Lower leg skin (tissue), 4 donors: Measurements from ENCODE around the gene TFCP2. TPM values are rescaled to one million over a fixed set of nuclear protein-coding genes. Genes with fewer than 3 reads are reported as not detected.

ENCODE experiments used
- DNase-seq, 2 donors: peaks; one replicate each; pipeline ENCODE4 v3.0.0-alpha.2; 2019; ENCODE audit warnings: low spot score in 2 of 2
- H3K4me3 ChIP-seq: fragments of 200-600 bp; sonication (generic); 2 replicates; pipeline ENCODE4 v1.5.1; 2017; ENCODE audit warnings: mild to moderate bottlenecking, low read depth; ENCODE audit not compliant: poor library complexity, severe bottlenecking
- CTCF ChIP-seq, 3 donors: fragments of 450-650 bp; IDR thresholded peaks; one replicate each; pipeline ENCODE4 v1.5.1; 2016; ENCODE audit warnings: antibody characterized with exemption in 3 of 3, mild to moderate bottlenecking in 3 of 3, moderate library complexity in 2 of 3
- POLR2A ChIP-seq, 2 donors: fragments of 450-650 bp; IDR thresholded peaks; one replicate each; pipeline ENCODE4 v1.6.1; 2016 to 2017; ENCODE audit warnings: antibody characterized with exemption in 2 of 2, mild to moderate bottlenecking in 1 of 2, moderate library complexity in 1 of 2
- WGBS, 2 donors: methylation state at CpG; one replicate each; pipeline ENCODE4 v1.1.5; 2018; 5-methylcytosine and 5-hydroxymethylcytosine counted together
- intact Hi-C: fragments of 100-400 bp; cut with DNase I; formaldehyde crosslinking; loops from one replicate; pipeline ENCODE4 v1.15.0; 2023; ENCODE audit warnings: low total_unique reads
- total RNA-seq, 4 donors: library from RNA; depleted of rRNA; stranded (reverse); fragments of >200 nt; gene quantifications; one replicate each; pipeline ENCODE4 v1.1.0, GENCODE V29; 2016

The TFCP2 gene
- total RNA-seq, 4 donors from 2014 or later, result 14.9 to 17.7 (median 17.1) TPM

GRCh38 chr12:51160814-51161459 is 12.0 kb downstream of the TFCP2 start:
- no peak for DNase-seq
- TF ChIP-seq CTCF (IDR thresholded peaks at IDR 0.05) (no peak), POLR2A (IDR thresholded peaks at IDR 0.05) (no peak)
- intact Hi-C loops, result no loop called here
- H3K4me3 ChIP-seq, result no peak overlapping the region
- WGBS, 2 donors, result 74 to 79% methylated on average over 8 of the region's 8 CpGs

- intact Hi-C loops, result no loop called here
- WGBS, 2 donors, result 94% methylated on average over 3 of the region's 3 CpGs
- TF ChIP-seq POLR2A (IDR thresholded peaks at IDR 0.05), result no peak
- TF ChIP-seq CTCF (IDR thresholded peaks at IDR 0.05), result no peak
Measured at GRCh38 chr12:51156245-51156765, 16.6 kb downstream of the TFCP2 start.

GRCh38 chr12:51152953-51153352 is 20.0 kb downstream of the TFCP2 start:
- TF ChIP-seq POLR2A (IDR thresholded peaks at IDR 0.05) (no peak), CTCF (IDR thresholded peaks at IDR 0.05) (no peak)
- 92 to 100% methylated on average over 1 of the region's 1 CpG for WGBS, 2 donors
- H3K4me3 ChIP-seq, result no peak overlapping the region
- DNase-seq, result no peak
- intact Hi-C loops, result no loop called here

More at GRCh38 chr12:51156245-51156765, 16.6 kb downstream of the TFCP2 start:
- no peak overlapping the region for H3K4me3 ChIP-seq
- DNase-seq, result no peak

- DNase-seq, result no peak
- TF ChIP-seq POLR2A (IDR thresholded peaks at IDR 0.05) (no peak), CTCF (IDR thresholded peaks at IDR 0.05) (no peak)
- 62 to 63% methylated on average over 3 of the region's 3 CpGs for WGBS, 2 donors
- intact Hi-C loops, result no loop called here
- H3K4me3 ChIP-seq, result no peak overlapping the region
Measured at GRCh38 chr12:51150777-51151176, 22.2 kb downstream of the TFCP2 start.

GRCh38 chr12:51147309-51147708 is 25.6 kb downstream of the TFCP2 start:
- no peak overlapping the region for H3K4me3 ChIP-seq
- no peak for DNase-seq
- intact Hi-C loops, result no loop called here
- 79 to 95% methylated on average over 1 of the region's 1 CpG for WGBS, 2 donors
- TF ChIP-seq POLR2A (IDR thresholded peaks at IDR 0.05), result no peak
- no peak for TF ChIP-seq CTCF (IDR thresholded peaks at IDR 0.05)
